ENCODE data around the gene CCL1.

CCL1 gene

DNA sequence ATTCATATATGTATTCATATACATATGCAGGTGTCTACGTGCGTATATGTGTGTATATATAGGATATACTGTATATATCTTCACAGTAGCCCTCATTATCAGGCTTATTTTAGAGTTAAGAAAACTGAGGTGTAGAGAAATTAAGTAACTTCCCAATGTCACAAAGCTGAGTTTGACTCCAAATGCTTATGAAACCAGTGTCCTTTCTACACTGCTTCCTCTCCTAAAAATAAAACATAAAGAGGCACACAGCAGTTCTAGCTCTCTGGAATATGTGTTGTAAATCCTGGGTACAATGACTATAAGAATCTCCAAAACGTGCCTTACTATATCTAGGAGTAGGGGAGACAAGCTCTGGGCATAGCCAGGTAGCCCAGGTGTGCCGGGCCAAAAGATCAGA, 40.0 kb upstream of the CCL1 start:
- no peak overlapping the region for H3K4me3 ChIP-seq (ENCODE audit: low read length)
- DNase-seq (ENCODE audit: low read depth), result no peak
- TF ChIP-seq, protein P1, sequence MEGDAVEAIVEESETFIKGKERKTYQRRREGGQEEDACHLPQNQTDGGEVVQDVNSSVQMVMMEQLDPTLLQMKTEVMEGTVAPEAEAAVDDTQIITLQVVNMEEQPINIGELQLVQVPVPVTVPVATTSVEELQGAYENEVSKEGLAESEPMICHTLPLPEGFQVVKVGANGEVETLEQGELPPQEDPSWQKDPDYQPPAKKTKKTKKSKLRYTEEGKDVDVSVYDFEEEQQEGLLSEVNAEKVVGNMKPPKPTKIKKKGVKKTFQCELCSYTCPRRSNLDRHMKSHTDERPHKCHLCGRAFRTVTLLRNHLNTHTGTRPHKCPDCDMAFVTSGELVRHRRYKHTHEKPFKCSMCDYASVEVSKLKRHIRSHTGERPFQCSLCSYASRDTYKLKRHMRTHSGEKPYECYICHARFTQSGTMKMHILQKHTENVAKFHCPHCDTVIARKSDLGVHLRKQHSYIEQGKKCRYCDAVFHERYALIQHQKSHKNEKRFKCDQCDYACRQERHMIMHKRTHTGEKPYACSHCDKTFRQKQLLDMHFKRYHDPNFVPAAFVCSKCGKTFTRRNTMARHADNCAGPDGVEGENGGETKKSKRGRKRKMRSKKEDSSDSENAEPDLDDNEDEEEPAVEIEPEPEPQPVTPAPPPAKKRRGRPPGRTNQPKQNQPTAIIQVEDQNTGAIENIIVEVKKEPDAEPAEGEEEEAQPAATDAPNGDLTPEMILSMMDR (conservative IDR thresholded peaks at IDR 0.05; ENCODE audit: low read depth, low read length), result no peak

DNA sequence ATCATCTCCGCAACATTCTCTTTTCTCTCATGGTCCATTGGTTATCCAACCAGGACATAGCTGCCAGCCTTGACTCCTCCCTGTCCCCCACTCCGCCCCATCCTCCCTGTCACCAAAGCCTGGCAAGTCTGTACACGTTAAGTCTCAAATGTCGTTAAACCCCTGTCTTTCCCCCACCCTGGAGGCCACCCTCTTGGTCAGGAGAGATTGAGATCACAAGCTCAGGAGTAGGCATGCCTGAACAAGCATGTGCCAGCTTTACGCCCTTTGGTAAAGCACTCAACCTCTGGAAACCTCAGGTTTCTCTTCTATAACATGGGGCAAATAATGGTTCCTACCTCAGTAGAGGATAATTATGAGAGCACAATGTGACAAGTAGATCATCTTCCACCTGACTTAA, 38.1 kb upstream of the CCL1 start:
- TF ChIP-seq, protein P1 (conservative IDR thresholded peaks at IDR 0.05; ENCODE audit: low read depth, low read length), result no peak
- no peak overlapping the region for H3K4me3 ChIP-seq (ENCODE audit: low read length)
- no peak for DNase-seq (ENCODE audit: low read depth)

DNA sequence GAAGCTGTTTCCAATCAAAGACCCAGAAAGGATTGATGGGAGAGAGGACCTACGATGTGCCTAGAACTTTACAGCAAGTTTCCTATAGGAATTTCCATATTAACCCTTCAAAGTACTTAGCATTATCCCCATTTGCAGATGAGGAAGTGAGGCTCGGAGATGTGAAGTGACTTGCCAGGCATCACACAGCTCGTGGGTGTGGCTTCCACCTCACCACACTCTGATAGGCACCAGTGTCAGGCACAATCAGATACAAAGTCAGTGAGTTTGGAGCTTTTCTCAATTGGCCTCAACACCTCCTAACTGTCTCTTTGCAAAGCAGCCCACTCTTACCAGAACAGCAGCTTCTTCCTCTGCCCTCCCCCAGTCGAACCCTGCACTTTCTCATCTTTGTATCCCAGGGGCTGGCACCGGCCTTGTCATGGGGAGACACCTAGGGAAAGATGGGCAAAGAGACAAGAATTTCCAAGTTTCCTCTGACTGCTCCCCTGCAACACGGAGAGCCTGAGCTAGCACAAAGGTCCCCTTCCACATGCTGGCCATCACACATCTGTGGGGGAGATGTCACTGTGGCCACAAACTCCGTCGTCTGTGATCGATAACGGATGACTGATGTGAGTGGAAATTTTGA, 37.4 kb upstream of the CCL1 start:
- TF ChIP-seq, protein P1 (conservative IDR thresholded peaks at IDR 0.05; ENCODE audit: low read depth, low read length), result no peak
- DNase-seq (ENCODE audit: low read depth), result no peak
- H3K4me3 ChIP-seq (ENCODE audit: low read length), result no peak overlapping the region

- no peak overlapping the region for H3K4me3 ChIP-seq (ENCODE audit: low read length)
- DNase-seq (ENCODE audit: low read depth), result no peak
- TF ChIP-seq, protein P1 (conservative IDR thresholded peaks at IDR 0.05; ENCODE audit: low read depth, low read length), result no peak
These were observed 36.7 kb upstream of the CCL1 start for GRCh38 chr17:34399725-34400124.

DNA sequence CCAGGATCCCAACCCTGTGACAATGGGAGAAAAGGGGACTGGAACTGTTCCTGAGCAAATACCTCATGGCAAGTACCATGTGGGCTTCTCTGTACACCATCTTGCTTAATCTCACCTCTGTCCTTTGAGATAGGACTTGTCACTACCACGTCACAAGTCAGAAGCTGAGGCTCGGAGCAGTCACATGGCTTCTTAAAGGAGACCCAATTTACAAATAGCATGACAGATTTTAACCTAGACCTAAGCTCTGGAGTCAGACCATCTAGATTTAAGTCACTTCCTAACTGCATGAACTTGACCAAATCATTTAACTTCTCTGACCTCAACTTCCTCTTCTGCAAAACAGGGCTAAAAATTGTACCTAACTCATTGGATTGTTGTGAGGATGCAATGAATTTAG, 36.0 kb upstream of the CCL1 start:
- DNase-seq (ENCODE audit: low read depth), result no peak
- no peak overlapping the region for H3K4me3 ChIP-seq (ENCODE audit: low read length)
- TF ChIP-seq, protein P1 (conservative IDR thresholded peaks at IDR 0.05; ENCODE audit: low read depth, low read length), result no peak

GRCh38 chr17:34397265-34397664, 34.2 kb upstream of the CCL1 start:
- TF ChIP-seq, protein P1 (conservative IDR thresholded peaks at IDR 0.05; ENCODE audit: low read depth, low read length), result no peak

GRCh38 chr17:34393401-34393800, 30.4 kb upstream of the CCL1 start:
- TF ChIP-seq, protein P1 (conservative IDR thresholded peaks at IDR 0.05; ENCODE audit: low read depth, low read length), result no peak
- H3K4me3 ChIP-seq (ENCODE audit: low read length), result no peak overlapping the region
- DNase-seq (ENCODE audit: low read depth), result no peak

More at GRCh38 chr17:34397265-34397664, 34.2 kb upstream of the CCL1 start:
- no peak overlapping the region for H3K4me3 ChIP-seq (ENCODE audit: low read length)
- DNase-seq (ENCODE audit: low read depth), result no peak
